HCT116 (cell line): ENCODE results near the gene GALP. TPM values are rescaled to one million over a fixed set of nuclear protein-coding genes. Genes with fewer than 3 reads are reported as not detected.

Experiments used
- ATAC-seq: fragments of 200-7000 bp; cut with Tn5 transposase; 2 replicates; pipeline ENCODE4 v1.9.1; 2020; ENCODE audit warnings: mild to moderate bottlenecking, moderate library complexity
- BruUV-seq: library from RNA; stranded (reverse); fragments of 400-500 nt; replicated peaks from 2 replicates; lab custom pipeline; 2021; lab: Mats Ljungman, UMichigan
- CTCF ChIA-PET: fragments of 300-600 bp; sonication (Branson Sonifier 250); formaldehyde crosslinking; loops from one replicate; lab custom pipeline; 2021; ENCODE audit warnings: antibody characterized with exemption; lab: Charles Lee
- POLR2A ChIA-PET: fragments of 300-600, 350-600 bp; sonication (Branson Sonifier 250); formaldehyde crosslinking; loops from one replicate; lab custom pipeline; 2021; ENCODE audit warnings: antibody characterized with exemption; lab: Charles Lee
- RAD21 ChIA-PET, 2 experiments: fragments of 300-600 bp; sonication (Branson Sonifier 250); formaldehyde crosslinking; loops; one replicate each; lab custom pipeline; 2023; ENCODE audit warnings: low total read pairs in 2 of 2; ENCODE audit not compliant: uncharacterized antibody in 2 of 2, unreplicated experiment in 2 of 2, low non-redundant PET in 1 of 2; lab: Charles Lee
- DNase-seq: peaks from one replicate; pipeline ENCODE4 v3.0.0-alpha.2; 2010; ENCODE audit warnings: low read depth, low spot score
- H2AFZ ChIP-seq: fragments of 200-600 bp; shearing (Covaris generic), sonication (generic); 2 replicates; pipeline ENCODE4 v1.6.1; 2017; ENCODE audit warnings: low read depth, mixed run types, mixed read lengths, antibody characterized with exemption, low read length; ENCODE audit not compliant: poor library complexity, severe bottlenecking
- H3K27ac ChIP-seq: 2 replicates; pipeline ENCODE4 v1.5.1; 2012; ENCODE audit warnings: low read depth, low read length
- H3K27me3 ChIP-seq: fragments of 200-600 bp; sonication (generic); 2 replicates; pipeline ENCODE4 v1.6.1; 2016; ENCODE audit warnings: mixed run types, low read length, mixed read lengths; ENCODE audit not compliant: insufficient read depth
- H3K36me3 ChIP-seq, 2 experiments: fragments of 200-500 bp in 1 of 2; fragments of 200-600 bp in 1 of 2; sonication (Bioruptor generic) in 1 of 2; sonication (generic) in 1 of 2; 2 replicates each; pipeline versions ENCODE4 v1.5.1 to v1.6.1; 2014 to 2016; ENCODE audit warnings: low read length in 2 of 2, inconsistent platforms in 1 of 2, mixed read lengths in 1 of 2, mixed run types in 1 of 2; ENCODE audit not compliant: insufficient read depth in 2 of 2, control insufficient read depth in 1 of 2
- H3K4me1 ChIP-seq, 2 experiments: fragments of 200-600 bp in 1 of 2; sonication (generic) in 1 of 2; 2 replicates each; pipeline versions ENCODE4 v1.5.1 to v1.6.1; 2012 to 2017; ENCODE audit warnings: low read length in 2 of 2, inconsistent platforms in 1 of 2, mild to moderate bottlenecking in 1 of 2, mixed read lengths in 1 of 2, mixed run types in 1 of 2, moderate library complexity in 1 of 2; ENCODE audit not compliant: insufficient read depth in 2 of 2, control insufficient read depth in 1 of 2
- H3K4me2 ChIP-seq: fragments of 200-600 bp; sonication (generic); 2 replicates; pipeline ENCODE4 v1.6.1; 2017; ENCODE audit warnings: mixed run types, low read length, mixed read lengths
- H3K4me3 ChIP-seq, 2 experiments: fragments of 200-600 bp in 1 of 2; sonication (generic) in 1 of 2; replicated peaks in 1 of 2; 2 replicates each; pipeline ENCODE4 v1.5.1; 2011 to 2016; ENCODE audit warnings: low read length in 2 of 2, control low read depth in 1 of 2, low read depth in 1 of 2, mild to moderate bottlenecking in 1 of 2, mixed read lengths in 1 of 2, mixed run types in 1 of 2
- H3K79me2 ChIP-seq: fragments of 200-600 bp; sonication (generic); 2 replicates; pipeline ENCODE4 v1.6.1; 2017; ENCODE audit warnings: mild to moderate bottlenecking, mixed run types, low read length, moderate library complexity, mixed read lengths; ENCODE audit not compliant: insufficient read depth
- H3K9ac ChIP-seq: fragments of 200-600 bp; sonication (generic); 2 replicates; pipeline ENCODE4 v1.6.1; 2016; ENCODE audit warnings: low read length, mixed read lengths
- H3K9me2 ChIP-seq: fragments of 200-600 bp; sonication (generic), shearing (Covaris generic); 2 replicates; pipeline ENCODE4 v1.6.1; 2017; ENCODE audit warnings: mixed run types, mild to moderate bottlenecking, moderate library complexity; ENCODE audit not compliant: insufficient read depth
- H3K9me3 ChIP-seq, 2 experiments: fragments of 200-500 bp in 1 of 2; fragments of 200-600 bp in 1 of 2; sonication (Bioruptor generic) in 1 of 2; sonication (generic) in 1 of 2; 2 replicates each; pipeline ENCODE4 v1.6.1; 2014 to 2017; ENCODE audit warnings: low read length in 2 of 2, mixed read lengths in 2 of 2, inconsistent platforms in 1 of 2, low read depth in 1 of 2, mild to moderate bottlenecking in 1 of 2, mixed run types in 1 of 2, moderate library complexity in 1 of 2; ENCODE audit not compliant: control insufficient read depth in 1 of 2, insufficient read depth in 1 of 2
- H4K20me1 ChIP-seq: fragments of 200-600 bp; sonication (generic), shearing (Covaris generic); 2 replicates; pipeline ENCODE4 v1.6.1; 2017; ENCODE audit warnings: mixed run types, mild to moderate bottlenecking, moderate library complexity; ENCODE audit not compliant: insufficient read depth
- CBX3 ChIP-seq: IDR thresholded peaks from 2 replicates; pipeline ENCODE4 v1.6.1; 2012; ENCODE audit warnings: low read depth
- CEBPB ChIP-seq: IDR thresholded peaks from 2 replicates; pipeline ENCODE4 v1.6.1; 2012; ENCODE audit warnings: low read depth
- ELF1 ChIP-seq: IDR thresholded peaks from 2 replicates; pipeline ENCODE4 v1.6.1; 2012; ENCODE audit warnings: low read depth, borderline replicate concordance
- FOSL1 ChIP-seq: IDR thresholded peaks from 2 replicates; pipeline ENCODE4 v1.6.1; 2012; ENCODE audit warnings: low read depth
- POLR2AphosphoS5 ChIP-seq: IDR thresholded peaks from 2 replicates; pipeline ENCODE4 v1.6.1; 2011; ENCODE audit warnings: mild to moderate bottlenecking, low read depth, low read length, moderate library complexity
- RAD21 ChIP-seq: IDR thresholded peaks from 2 replicates; pipeline ENCODE4 v1.6.1; 2012; ENCODE audit warnings: low read depth, mild to moderate bottlenecking
- SIN3A ChIP-seq: IDR thresholded peaks from 2 replicates; pipeline ENCODE4 v1.6.1; 2012; ENCODE audit warnings: low read depth
- SP1 ChIP-seq: IDR thresholded peaks from 2 replicates; pipeline ENCODE4 v1.6.1; 2012; ENCODE audit warnings: low read depth
- SRF ChIP-seq: IDR thresholded peaks from 2 replicates; pipeline ENCODE4 v1.6.1; 2012; ENCODE audit warnings: low read depth
- ZFX ChIP-seq: fragments of 450-650 bp; IDR thresholded peaks from 2 replicates; pipeline ENCODE4 v1.6.1; 2017
- ZNF274 ChIP-seq: fragments of 200-500 bp; sonication (Bioruptor generic); IDR thresholded peaks from 2 replicates; pipeline ENCODE4 v1.6.1; 2014; ENCODE audit warnings: mild to moderate bottlenecking, low read depth, low read length, inconsistent platforms
- intact Hi-C: fragments of 100-400 bp; cut with micrococcal nuclease; formaldehyde crosslinking; loops from 2 replicates; pipeline ENCODE4 v1.10.0; 2022
- total RNA-seq: library from RNA; stranded (reverse); gene quantifications from one replicate; pipeline ENCODE4 v1.2.1, GENCODE V29; 2021; ENCODE audit not compliant: unreplicated experiment
- TF ChIP-seq, protein P1 (sequence below): IDR thresholded peaks from 2 replicates; pipeline ENCODE4 v1.6.1; 2012; ENCODE audit warnings: low read depth
- TF ChIP-seq, protein P2 (sequence below), 3 experiments: fragments of 200-600 bp in 1 of 3; sonication (generic) in 1 of 3; IDR thresholded peaks in 2 of 3; conservative IDR thresholded peaks in 1 of 3; 2 replicates each; pipeline ENCODE4 v1.5.1; 2012 to 2017; ENCODE audit warnings: low read depth in 2 of 3, low read length in 2 of 3, antibody characterized with exemption in 1 of 3, borderline replicate concordance in 1 of 3, control low read depth in 1 of 3, mild to moderate bottlenecking in 1 of 3, mixed read lengths in 1 of 3, mixed run types in 1 of 3, moderate library complexity in 1 of 3; ENCODE audit not compliant: insufficient read depth in 1 of 3
- TF ChIP-seq, protein P3 (sequence below): IDR thresholded peaks from 2 replicates; pipeline ENCODE4 v1.6.1; 2012
- TF ChIP-seq, protein P4 (sequence below): IDR thresholded peaks from 2 replicates; pipeline ENCODE4 v1.6.1; 2011; ENCODE audit warnings: mild to moderate bottlenecking, low read length, moderate library complexity; ENCODE audit not compliant: insufficient replicate concordance; ENCODE audit errors: extremely low read depth
- TF ChIP-seq, protein P5 (sequence below): IDR thresholded peaks from 2 replicates; pipeline ENCODE4 v1.6.1; 2012

The GALP gene
- total RNA-seq, 1 experiment from 2014 or later, result not detected

DNA sequence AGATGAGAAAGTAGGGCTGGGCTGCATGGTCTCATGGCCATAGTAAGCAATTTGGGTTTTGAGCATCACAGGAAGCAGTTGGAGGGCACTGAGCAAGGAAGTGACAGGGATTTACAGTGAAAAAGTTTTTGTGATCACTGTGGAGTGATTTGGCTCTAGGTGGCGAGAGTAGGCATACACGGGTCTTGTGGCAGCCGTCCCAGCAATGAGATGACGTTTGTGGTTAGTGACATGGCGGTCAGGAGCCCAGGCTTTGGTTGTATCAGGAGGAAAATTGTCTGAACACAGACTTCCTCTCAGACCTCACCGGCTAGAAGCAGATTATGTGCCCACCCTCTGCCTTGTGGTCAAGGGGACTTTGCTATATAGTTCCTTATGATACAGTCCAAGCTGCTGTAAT is 31.4 kb upstream of the GALP start:
- Histone ChIP-seq H3K27ac (no peak overlapping the region), H3K4me3 (no peak overlapping the region), H3K9me3 (no peaks in the 10 kb centered on the region), H3K4me1 (peaks cover 6 to 12% of the 10 kb centered on the region in 2 experiments), H3K36me3 (no peaks in the 10 kb centered on the region), H3K79me2 (no peaks in the 10 kb centered on the region; the same call in 1 of the 2 replicates), H2AFZ (no peak overlapping the region), H3K9me2 (no peaks in the 10 kb centered on the region), H3K9ac (no peak overlapping the region), H3K27me3 (no peaks in the 10 kb centered on the region), H3K4me2 (no peak overlapping the region), H4K20me1 (no peaks in the 10 kb centered on the region)
- CTCF ChIA-PET, result no interaction called here
- POLR2A ChIA-PET, result no interaction called here
- intact Hi-C loops, result no loop called here
- BruUV-seq, result no TSS peak
- TF ChIP-seq, protein P1, sequence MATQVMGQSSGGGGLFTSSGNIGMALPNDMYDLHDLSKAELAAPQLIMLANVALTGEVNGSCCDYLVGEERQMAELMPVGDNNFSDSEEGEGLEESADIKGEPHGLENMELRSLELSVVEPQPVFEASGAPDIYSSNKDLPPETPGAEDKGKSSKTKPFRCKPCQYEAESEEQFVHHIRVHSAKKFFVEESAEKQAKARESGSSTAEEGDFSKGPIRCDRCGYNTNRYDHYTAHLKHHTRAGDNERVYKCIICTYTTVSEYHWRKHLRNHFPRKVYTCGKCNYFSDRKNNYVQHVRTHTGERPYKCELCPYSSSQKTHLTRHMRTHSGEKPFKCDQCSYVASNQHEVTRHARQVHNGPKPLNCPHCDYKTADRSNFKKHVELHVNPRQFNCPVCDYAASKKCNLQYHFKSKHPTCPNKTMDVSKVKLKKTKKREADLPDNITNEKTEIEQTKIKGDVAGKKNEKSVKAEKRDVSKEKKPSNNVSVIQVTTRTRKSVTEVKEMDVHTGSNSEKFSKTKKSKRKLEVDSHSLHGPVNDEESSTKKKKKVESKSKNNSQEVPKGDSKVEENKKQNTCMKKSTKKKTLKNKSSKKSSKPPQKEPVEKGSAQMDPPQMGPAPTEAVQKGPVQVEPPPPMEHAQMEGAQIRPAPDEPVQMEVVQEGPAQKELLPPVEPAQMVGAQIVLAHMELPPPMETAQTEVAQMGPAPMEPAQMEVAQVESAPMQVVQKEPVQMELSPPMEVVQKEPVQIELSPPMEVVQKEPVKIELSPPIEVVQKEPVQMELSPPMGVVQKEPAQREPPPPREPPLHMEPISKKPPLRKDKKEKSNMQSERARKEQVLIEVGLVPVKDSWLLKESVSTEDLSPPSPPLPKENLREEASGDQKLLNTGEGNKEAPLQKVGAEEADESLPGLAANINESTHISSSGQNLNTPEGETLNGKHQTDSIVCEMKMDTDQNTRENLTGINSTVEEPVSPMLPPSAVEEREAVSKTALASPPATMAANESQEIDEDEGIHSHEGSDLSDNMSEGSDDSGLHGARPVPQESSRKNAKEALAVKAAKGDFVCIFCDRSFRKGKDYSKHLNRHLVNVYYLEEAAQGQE, result no peak
- TF ChIP-seq FOSL1 (no peak), ELF1 (no peak), ZFX (no peak), SIN3A (no peak), RAD21 (no peak), CBX3 (no peak), ZNF274 (no peak), SP1 (no peak), POLR2AphosphoS5 (no peak), SRF (no peak), CEBPB (no peak)
- TF ChIP-seq, protein P2, sequence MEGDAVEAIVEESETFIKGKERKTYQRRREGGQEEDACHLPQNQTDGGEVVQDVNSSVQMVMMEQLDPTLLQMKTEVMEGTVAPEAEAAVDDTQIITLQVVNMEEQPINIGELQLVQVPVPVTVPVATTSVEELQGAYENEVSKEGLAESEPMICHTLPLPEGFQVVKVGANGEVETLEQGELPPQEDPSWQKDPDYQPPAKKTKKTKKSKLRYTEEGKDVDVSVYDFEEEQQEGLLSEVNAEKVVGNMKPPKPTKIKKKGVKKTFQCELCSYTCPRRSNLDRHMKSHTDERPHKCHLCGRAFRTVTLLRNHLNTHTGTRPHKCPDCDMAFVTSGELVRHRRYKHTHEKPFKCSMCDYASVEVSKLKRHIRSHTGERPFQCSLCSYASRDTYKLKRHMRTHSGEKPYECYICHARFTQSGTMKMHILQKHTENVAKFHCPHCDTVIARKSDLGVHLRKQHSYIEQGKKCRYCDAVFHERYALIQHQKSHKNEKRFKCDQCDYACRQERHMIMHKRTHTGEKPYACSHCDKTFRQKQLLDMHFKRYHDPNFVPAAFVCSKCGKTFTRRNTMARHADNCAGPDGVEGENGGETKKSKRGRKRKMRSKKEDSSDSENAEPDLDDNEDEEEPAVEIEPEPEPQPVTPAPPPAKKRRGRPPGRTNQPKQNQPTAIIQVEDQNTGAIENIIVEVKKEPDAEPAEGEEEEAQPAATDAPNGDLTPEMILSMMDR (IDR thresholded peaks at IDR 0.05 in 2 of 3, conservative IDR thresholded peaks at IDR 0.05 in 1 of 3; ENCODE audit: borderline replicate concordance in 1 of 3, insufficient read depth in 1 of 3, low read depth in 2 of 3, low read length in 2 of 3), result no peak
- TF ChIP-seq, protein P3, sequence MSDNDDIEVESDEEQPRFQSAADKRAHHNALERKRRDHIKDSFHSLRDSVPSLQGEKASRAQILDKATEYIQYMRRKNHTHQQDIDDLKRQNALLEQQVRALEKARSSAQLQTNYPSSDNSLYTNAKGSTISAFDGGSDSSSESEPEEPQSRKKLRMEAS, result no peak
- TF ChIP-seq, protein P4, sequence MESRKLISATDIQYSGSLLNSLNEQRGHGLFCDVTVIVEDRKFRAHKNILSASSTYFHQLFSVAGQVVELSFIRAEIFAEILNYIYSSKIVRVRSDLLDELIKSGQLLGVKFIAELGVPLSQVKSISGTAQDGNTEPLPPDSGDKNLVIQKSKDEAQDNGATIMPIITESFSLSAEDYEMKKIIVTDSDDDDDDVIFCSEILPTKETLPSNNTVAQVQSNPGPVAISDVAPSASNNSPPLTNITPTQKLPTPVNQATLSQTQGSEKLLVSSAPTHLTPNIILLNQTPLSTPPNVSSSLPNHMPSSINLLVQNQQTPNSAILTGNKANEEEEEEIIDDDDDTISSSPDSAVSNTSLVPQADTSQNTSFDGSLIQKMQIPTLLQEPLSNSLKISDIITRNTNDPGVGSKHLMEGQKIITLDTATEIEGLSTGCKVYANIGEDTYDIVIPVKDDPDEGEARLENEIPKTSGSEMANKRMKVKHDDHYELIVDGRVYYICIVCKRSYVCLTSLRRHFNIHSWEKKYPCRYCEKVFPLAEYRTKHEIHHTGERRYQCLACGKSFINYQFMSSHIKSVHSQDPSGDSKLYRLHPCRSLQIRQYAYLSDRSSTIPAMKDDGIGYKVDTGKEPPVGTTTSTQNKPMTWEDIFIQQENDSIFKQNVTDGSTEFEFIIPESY, result no peak
- TF ChIP-seq, protein P5, sequence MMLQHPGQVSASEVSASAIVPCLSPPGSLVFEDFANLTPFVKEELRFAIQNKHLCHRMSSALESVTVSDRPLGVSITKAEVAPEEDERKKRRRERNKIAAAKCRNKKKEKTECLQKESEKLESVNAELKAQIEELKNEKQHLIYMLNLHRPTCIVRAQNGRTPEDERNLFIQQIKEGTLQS, result no peak
- ATAC-seq (no peak), DNase-seq (no peak)
- RAD21 ChIA-PET, result no interaction called here
